NOMO-1 treated with dmso at 0.1 percent for 144 hours (cell line): ENCODE data around the gene CDH4.

Source experiments
- DNase-seq: peaks from one replicate; lab custom pipeline; 2025; ENCODE audit not compliant: unreplicated experiment; lab: John Stamatoyannopoulos, UW

CDH4 gene

GRCh38 chr20:61527626-61528025 is 275.6 kb downstream of the CDH4 start:
- DNase-seq, result no peak

- no peak for DNase-seq
These were observed 276.5 kb downstream of the CDH4 start for GRCh38 chr20:61528591-61528990.

- no peak for DNase-seq
These were observed 277.3 kb downstream of the CDH4 start for GRCh38 chr20:61529354-61529753.

- DNase-seq, result no peak
These were observed 279.7 kb downstream of the CDH4 start for GRCh38 chr20:61531553-61532345.

GRCh38 chr20:61532736-61533135 is 280.7 kb downstream of the CDH4 start:
- no peak for DNase-seq

- DNase-seq, result no peak
These were observed 281.2 kb downstream of the CDH4 start for GRCh38 chr20:61533231-61533631.

- no peak for DNase-seq
These were observed 282.3 kb downstream of the CDH4 start for GRCh38 chr20:61534346-61534745.

GRCh38 chr20:61535091-61535490 is 283.0 kb downstream of the CDH4 start:
- no peak for DNase-seq

- DNase-seq, result no peak
These were observed 283.5 kb downstream of the CDH4 start for GRCh38 chr20:61535536-61535935.

- DNase-seq, result no peak
These were observed 283.9 kb downstream of the CDH4 start for GRCh38 chr20:61535956-61536355.

- DNase-seq, result no peak
These were observed 284.6 kb downstream of the CDH4 start for GRCh38 chr20:61536671-61537070.

GRCh38 chr20:61537239-61538182 is 285.4 kb downstream of the CDH4 start:
- no peak for DNase-seq

- no peak for DNase-seq
These were observed 286.3 kb downstream of the CDH4 start for GRCh38 chr20:61538183-61538942.

GRCh38 chr20:61538943-61539265 is 286.8 kb downstream of the CDH4 start:
- DNase-seq, result no peak

GRCh38 chr20:61539706-61540360 is 287.8 kb downstream of the CDH4 start:
- DNase-seq, result no peak

- DNase-seq, result no peak
These were observed 289.5 kb downstream of the CDH4 start for GRCh38 chr20:61541537-61541936.

- DNase-seq, result no peak
These were observed 291.0 kb downstream of the CDH4 start for GRCh38 chr20:61543086-61543485.

- DNase-seq, result no peak
These were observed 292.1 kb downstream of the CDH4 start for GRCh38 chr20:61543931-61544745.

- no peak for DNase-seq
These were observed 293.1 kb downstream of the CDH4 start for GRCh38 chr20:61544910-61545889.
